Right lobe of liver (tissue), 6 donors: ENCODE results near the gene KCNB1. TPM values are rescaled to one million over a fixed set of nuclear protein-coding genes. Genes with fewer than 3 reads are reported as not detected.

Source experiments
- ATAC-seq, 4 donors: fragments of 200-7000 bp; cut with Tn5 transposase; one replicate each; pipeline ENCODE4 v1.9.1; 2020; ENCODE audit warnings: mild to moderate bottlenecking in 4 of 4, moderate library complexity in 4 of 4
- DNase-seq, 3 donors: peaks; one replicate each; pipeline ENCODE4 v3.0.0-alpha.2; 2020
- H3K27ac ChIP-seq, 3 donors: fragments of 200-600 bp; one replicate each; pipeline ENCODE4 v1.8.0; 2022
- H3K27me3 ChIP-seq, 2 donors: fragments of 200-600 bp; one replicate each; pipeline ENCODE4 v1.8.0; 2022
- H3K36me3 ChIP-seq, 4 donors: fragments of 200-600 bp; sonication (generic) in 1 of 4; one replicate each; pipeline versions ENCODE4 v1.5.1 to v1.8.0; 2017 to 2022; ENCODE audit warnings: control low read depth in 1 of 4
- H3K4me1 ChIP-seq, 4 donors: fragments of 200-600 bp; sonication (generic) in 1 of 4; one replicate each; pipeline versions ENCODE4 v1.5.1 to v1.8.0; 2017 to 2022; ENCODE audit warnings: control low read depth in 1 of 4
- H3K4me3 ChIP-seq, 3 donors: fragments of 200-600 bp; one replicate each; pipeline ENCODE4 v1.8.0; 2022
- H3K9me3 ChIP-seq, 4 donors: fragments of 200-600 bp; sonication (generic) in 1 of 4; one replicate each; pipeline versions ENCODE4 v1.5.1 to v1.8.0; 2017 to 2022; ENCODE audit warnings: control low read depth in 1 of 4
- POLR2A ChIP-seq: fragments of 450-650 bp; IDR thresholded peaks from one replicate; pipeline ENCODE4 v1.6.1; 2017; ENCODE audit warnings: antibody characterized with exemption, mild to moderate bottlenecking
- WGBS: methylation state at CpG from one replicate; pipeline ENCODE4 v1.1.6; 2018; ENCODE audit warnings: low coverage, low lambda C conversion rate; ENCODE audit not compliant: insufficient coverage; ENCODE audit errors: missing lambda C conversion rate; 5-methylcytosine and 5-hydroxymethylcytosine counted together
- intact Hi-C, 2 donors: fragments of 100-400 bp; cut with DNase I; formaldehyde crosslinking; loops; one replicate each; pipeline versions ENCODE4 v1.11.2 to v1.14.1; 2022
- long read RNA-seq: library from polyadenylated mRNA; unstranded; transcript quantifications from one replicate; pipeline ENCODE4 v2.0.0, GENCODE V29; 2019
- total RNA-seq, 6 experiments: library from RNA; depleted of rRNA in 2 of 6; stranded (reverse); fragments of >200 nt in 2 of 6; fragmentation: NEBNext Ultra II Directional in 3 of 6; extraction: Animal tissue kit (Norgen Biotek cat#: 25700) in 3 of 6; gene quantifications; one replicate each; pipeline versions ENCODE4 v1.1.0 to v1.2.4, GENCODE V29; 2016 to 2023
- TF ChIP-seq, protein P1 (sequence below), 4 donors: fragments of 200-600 bp in 3 of 4; fragments of 450-650 bp in 1 of 4; IDR thresholded peaks; one replicate each; pipeline versions ENCODE4 v1.5.1 to v1.8.0; 2016 to 2022; ENCODE audit warnings: antibody characterized with exemption in 4 of 4, mild to moderate bottlenecking in 2 of 4
- donor health status: DM: no; HTN: yes; CAD: no.
- donor health status: DM: no; HTN: no; CAD: no.
- donor health status: DM: no; HTN: no; CAD: no.
- donor health status: DM: no; HTN: yes; CAD: no.
- donor health status: DM: no; HTN: yes; CAD: no.

KCNB1 gene
- total RNA-seq = 1 to 10 TPM; 1.5 to 8.2 (median 3.8) TPM
- long read RNA-seq, partial matches to known transcripts = 0 of 1 reads
- long read RNA-seq, other reads (novel, unspliced or antisense) = 1 of 1 reads

DNA sequence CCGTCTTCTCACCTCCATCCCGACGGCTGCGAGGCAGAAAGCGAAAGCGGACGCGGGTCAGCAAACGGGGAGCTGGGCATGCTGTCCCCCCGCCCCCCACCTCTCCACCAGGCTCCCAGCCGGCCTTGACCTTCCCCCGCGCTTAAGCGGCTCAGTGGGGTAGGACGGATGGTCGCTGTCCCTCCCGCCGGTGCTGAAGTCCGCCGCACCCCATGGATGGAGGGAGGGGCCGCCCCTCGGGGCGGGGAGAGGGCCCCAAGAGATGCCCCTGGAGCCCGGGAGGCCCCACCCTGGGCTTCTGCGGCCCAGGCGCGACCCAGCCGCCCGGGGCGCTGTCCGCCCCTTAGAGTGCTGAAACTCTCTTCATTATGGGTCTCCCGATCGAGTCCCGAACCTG is at the start of gene KCNB1:
TSS of gene KCNB1 (minus strand) at position 48 of the 397 bp plus-strand sequence. CDS start 188 bp downstream, outside the sequence.
- peak within 1 kb of the TSS in 1 of 3 donors; percentile 89 for H3K27ac ChIP-seq
- intact Hi-C loops = no loop called here
- peak; percentile 54 to 72 (median 62) for DNase-seq

DNA sequence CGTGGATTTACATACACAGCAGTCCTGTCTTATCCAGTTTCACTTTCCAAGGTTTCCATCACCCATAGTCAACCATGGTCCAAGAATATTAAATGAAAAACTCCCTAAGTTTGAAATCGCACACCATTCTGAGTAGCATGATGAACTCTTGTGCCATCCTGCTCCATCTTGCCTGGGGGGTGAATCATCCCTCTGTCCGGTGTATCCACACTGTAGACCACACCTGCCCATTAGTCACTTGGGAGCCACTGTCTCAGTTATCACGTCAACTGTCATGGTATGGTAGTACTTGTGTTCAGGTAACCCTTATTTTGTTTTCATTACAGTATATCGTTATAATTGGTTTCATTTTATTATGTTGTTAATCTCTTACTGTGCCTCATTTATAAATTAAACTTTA is 47.0 kb upstream of the KCNB1 start:
- H3K27me3 ChIP-seq = no peaks in the 10 kb centered on the region
- DNase-seq (no peak), ATAC-seq (no peak)
- H3K27ac ChIP-seq = no peak overlapping the region
- H3K4me1 ChIP-seq = no peaks in the 10 kb centered on the region
- TF ChIP-seq, protein P1, sequence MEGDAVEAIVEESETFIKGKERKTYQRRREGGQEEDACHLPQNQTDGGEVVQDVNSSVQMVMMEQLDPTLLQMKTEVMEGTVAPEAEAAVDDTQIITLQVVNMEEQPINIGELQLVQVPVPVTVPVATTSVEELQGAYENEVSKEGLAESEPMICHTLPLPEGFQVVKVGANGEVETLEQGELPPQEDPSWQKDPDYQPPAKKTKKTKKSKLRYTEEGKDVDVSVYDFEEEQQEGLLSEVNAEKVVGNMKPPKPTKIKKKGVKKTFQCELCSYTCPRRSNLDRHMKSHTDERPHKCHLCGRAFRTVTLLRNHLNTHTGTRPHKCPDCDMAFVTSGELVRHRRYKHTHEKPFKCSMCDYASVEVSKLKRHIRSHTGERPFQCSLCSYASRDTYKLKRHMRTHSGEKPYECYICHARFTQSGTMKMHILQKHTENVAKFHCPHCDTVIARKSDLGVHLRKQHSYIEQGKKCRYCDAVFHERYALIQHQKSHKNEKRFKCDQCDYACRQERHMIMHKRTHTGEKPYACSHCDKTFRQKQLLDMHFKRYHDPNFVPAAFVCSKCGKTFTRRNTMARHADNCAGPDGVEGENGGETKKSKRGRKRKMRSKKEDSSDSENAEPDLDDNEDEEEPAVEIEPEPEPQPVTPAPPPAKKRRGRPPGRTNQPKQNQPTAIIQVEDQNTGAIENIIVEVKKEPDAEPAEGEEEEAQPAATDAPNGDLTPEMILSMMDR (IDR thresholded peaks at IDR 0.05) = no peak
- TF ChIP-seq POLR2A = no peak
- no peaks in the 10 kb centered on the region for H3K9me3 ChIP-seq
- H3K36me3 ChIP-seq = no peaks in the 10 kb centered on the region
- intact Hi-C loops = no loop called here
- no peak overlapping the region for H3K4me3 ChIP-seq
- WGBS = 88% methylated on average over 4 of the region's 5 CpGs

More for the DNA sequence above, at the start of gene KCNB1:
- peaks cover 0 to 54% (median 17%) of the 10 kb centered on the region in 4 donors for H3K4me1 ChIP-seq
- no peaks in the 10 kb centered on the region for H3K9me3 ChIP-seq
- H3K4me3 ChIP-seq = peak within 1 kb of the TSS in 2 of 3 donors; percentile 35 to 52
- H3K36me3 ChIP-seq = no peaks in the 10 kb centered on the region
- H3K27me3 ChIP-seq = no peaks in the 10 kb centered on the region
- peak; percentile 14 to 44 (median 26) for ATAC-seq
- 6% methylated on average over 3 of the region's 34 CpGs for WGBS
- TF ChIP-seq, protein P1 (IDR thresholded peaks at IDR 0.05) = no peak
- TF ChIP-seq POLR2A = no peak

DNA sequence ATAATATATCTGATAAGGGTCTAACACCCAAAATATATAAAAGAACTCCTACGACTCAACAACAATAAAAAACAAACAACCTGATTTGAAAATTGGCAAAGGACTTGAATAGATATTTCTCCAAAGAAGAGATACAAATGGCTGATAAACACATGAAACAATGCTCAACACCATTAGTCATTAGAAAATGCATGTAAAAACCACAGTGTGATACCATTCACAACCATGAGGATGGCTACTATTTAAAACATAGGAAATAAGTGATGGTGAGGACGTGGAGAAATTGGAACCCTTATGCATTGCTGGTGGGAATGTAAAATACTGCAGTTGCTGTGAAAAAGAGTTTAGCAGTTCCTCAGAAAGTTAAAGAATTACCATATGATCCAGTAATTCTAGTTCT is 44.1 kb upstream of the KCNB1 start:
- TF ChIP-seq, protein P1 (IDR thresholded peaks at IDR 0.05) = no peak
- TF ChIP-seq POLR2A = no peak
- ATAC-seq (no peak), DNase-seq (no peak)
- Histone ChIP-seq H3K4me1 (no peaks in the 10 kb centered on the region), H3K4me3 (no peak overlapping the region), H3K9me3 (no peaks in the 10 kb centered on the region), H3K27ac (no peak overlapping the region), H3K27me3 (no peaks in the 10 kb centered on the region), H3K36me3 (no peaks in the 10 kb centered on the region)
- 78% methylated on average over 2 of the region's 2 CpGs for WGBS
- intact Hi-C loops = no loop called here

DNA sequence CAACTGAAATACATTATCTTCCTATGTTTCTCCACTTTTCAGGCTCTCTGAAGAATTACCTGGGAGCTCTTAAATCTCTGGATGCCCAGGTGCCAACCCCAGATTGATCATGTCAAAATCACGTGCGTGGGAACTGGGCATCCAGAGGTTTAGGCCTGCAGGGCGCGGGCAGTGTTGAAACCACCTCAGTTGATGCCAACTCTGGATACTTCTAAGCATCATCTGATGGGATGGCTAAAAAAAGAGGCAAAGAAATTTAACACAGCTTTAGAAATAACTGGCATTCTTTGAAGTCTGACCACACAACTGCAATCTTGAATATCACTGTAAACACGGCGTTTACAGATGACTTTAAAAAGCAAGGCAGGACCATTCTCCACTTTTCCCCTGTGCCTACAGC is 43.6 kb upstream of the KCNB1 start:
- no peaks in the 10 kb centered on the region for H3K27me3 ChIP-seq
- 30% methylated on average over 6 of the region's 6 CpGs for WGBS

More for the DNA sequence above, 43.6 kb upstream of the KCNB1 start:
- Histone ChIP-seq H3K27ac (no peak overlapping the region), H3K4me3 (no peak overlapping the region), H3K9me3 (no peaks in the 10 kb centered on the region), H3K4me1 (no peaks in the 10 kb centered on the region), H3K36me3 (no peaks in the 10 kb centered on the region)
- peak in 1 of 3 donors; percentile 62 for DNase-seq
- intact Hi-C loops = no loop called here
- TF ChIP-seq, protein P1 (IDR thresholded peaks at IDR 0.05) = no peak
- no peak for TF ChIP-seq POLR2A
- peak in 1 of 4 donors; percentile 64 for ATAC-seq
